Gastrocnemius medialis (tissue), 4 donors: ENCODE measurements around the gene CPNE7. TPM values are rescaled to one million over a fixed set of nuclear protein-coding genes. Genes with fewer than 3 reads are reported as not detected.

ENCODE experiments used
- ATAC-seq, 2 donors: fragments of 150-250 bp; one replicate each; pipeline ENCODE4 v1.9.1; 2016
- DNase-seq, 2 donors: peaks; one replicate each; pipeline ENCODE4 v3.0.0-alpha.2; 2019
- H3K27ac ChIP-seq, 4 donors: fragments of 200-600 bp; sonication (generic); 1 replicate in 1 of 4; 2 replicates in 3 of 4; pipeline ENCODE4 v1.5.1; 2016 to 2018; ENCODE audit warnings: mild to moderate bottlenecking in 2 of 4, moderate library complexity in 1 of 4
- H3K27me3 ChIP-seq, 3 donors: fragments of 200-600 bp; sonication (generic) in 2 of 3; 1 replicate in 1 of 3; 2 replicates in 2 of 3; pipeline versions ENCODE4 v1.5.1 to v1.6.0; 2016 to 2019; ENCODE audit warnings: mild to moderate bottlenecking in 1 of 3, moderate library complexity in 1 of 3
- H3K36me3 ChIP-seq, 2 donors: fragments of 200-600 bp; sonication (generic) in 1 of 2; one replicate each; pipeline ENCODE4 v1.5.1; 2017 to 2018
- H3K4me1 ChIP-seq, 2 donors: fragments of 200-600 bp; sonication (generic) in 1 of 2; one replicate each; pipeline ENCODE4 v1.5.1; 2016 to 2017; ENCODE audit warnings: mild to moderate bottlenecking in 2 of 2
- H3K4me3 ChIP-seq, 4 donors: fragments of 200-600 bp; sonication (generic) in 3 of 4; 1 replicate in 1 of 4; 2 replicates in 3 of 4; pipeline ENCODE4 v1.5.1; 2016 to 2019; ENCODE audit warnings: mild to moderate bottlenecking in 2 of 4
- H3K9me3 ChIP-seq, 3 donors: fragments of 200-600 bp; sonication (generic) in 2 of 3; 1 replicate in 1 of 3; 2 replicates in 2 of 3; pipeline ENCODE4 v1.5.1; 2016 to 2019
- CTCF ChIP-seq, 5 experiments: fragments of 450-650 bp in 3 of 5; fragments of 200-600 bp in 2 of 5; sonication (generic) in 2 of 5; IDR thresholded peaks in 4 of 5; conservative IDR thresholded peaks in 1 of 5; 1 replicate in 4 of 5; 2 replicates in 1 of 5; pipeline ENCODE4 v1.5.1; 2016 to 2019; ENCODE audit warnings: antibody characterized with exemption in 5 of 5, mild to moderate bottlenecking in 3 of 5, moderate library complexity in 3 of 5
- POLR2A ChIP-seq, 2 donors: fragments of 450-650 bp; IDR thresholded peaks; one replicate each; pipeline ENCODE4 v1.6.1; 2017; ENCODE audit warnings: antibody characterized with exemption in 2 of 2, mild to moderate bottlenecking in 2 of 2, moderate library complexity in 2 of 2
- in situ Hi-C, 4 donors: fragments of 200-750 bp; cut with MboI; loops; one replicate each; pipeline versions ENCODE4 v1.15.0 to v1.8.0; 2017; ENCODE audit warnings: low sequenced_read_pairs in 4 of 4
- intact Hi-C: fragments of 100-400 bp; cut with DNase I; formaldehyde crosslinking; loops from one replicate; pipeline ENCODE4 v1.15.1; 2023; ENCODE audit warnings: low total_unique reads
- total RNA-seq, 4 donors: library from RNA; depleted of rRNA; stranded (reverse); fragments of >200 nt; gene quantifications; one replicate each; pipeline versions ENCODE4 v1.1.0 to v1.2.3, GENCODE V29; 2016

CPNE7 gene
- total RNA-seq, 4 donors from 2014 or later = not detected

DNA sequence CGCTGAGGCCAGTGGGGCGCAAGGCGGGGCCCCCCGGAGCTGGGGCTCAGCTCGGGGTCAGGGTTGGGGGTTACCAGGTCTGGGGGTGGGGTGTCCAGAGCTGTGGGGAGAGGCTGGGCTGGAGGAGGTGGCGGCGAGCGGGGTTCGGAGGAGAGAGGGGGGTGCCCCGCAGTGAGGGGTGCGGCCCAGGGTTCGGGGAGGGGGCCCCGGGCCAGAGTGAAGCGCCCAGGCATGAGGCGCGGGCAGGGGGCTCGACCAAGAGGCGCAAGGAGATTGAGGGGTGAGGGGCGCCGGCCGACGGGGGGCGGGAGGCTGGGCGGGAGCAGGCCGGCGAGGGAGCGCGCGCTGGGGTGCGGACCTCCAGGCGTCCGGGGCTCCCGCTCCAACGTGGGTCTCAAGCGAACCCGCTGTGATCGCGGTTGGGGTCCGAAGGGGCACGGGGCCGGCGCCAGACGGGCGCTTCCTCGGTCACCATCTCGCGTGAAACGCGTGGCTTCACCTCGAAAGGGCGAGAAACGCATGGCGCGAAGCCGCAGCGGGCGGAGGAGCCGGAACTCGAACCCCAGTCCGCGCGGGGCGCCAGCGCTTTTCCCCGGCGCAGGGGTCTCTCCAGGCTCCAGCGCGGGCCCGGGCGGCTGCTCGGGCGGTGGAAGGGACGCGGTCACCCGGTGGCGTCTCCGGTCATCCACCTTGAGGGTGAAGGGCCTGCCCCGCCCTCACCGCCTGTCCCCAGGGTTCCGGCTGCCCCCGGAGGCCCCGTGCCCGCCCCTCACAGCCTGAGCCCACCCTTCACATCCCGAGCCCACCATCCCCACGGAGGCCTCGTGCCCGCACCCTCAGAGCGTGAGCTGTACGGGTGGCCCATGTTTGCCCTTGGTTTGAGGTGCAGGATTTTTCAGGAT is 846 bp downstream of the CPNE7 start:
- no peak overlapping the region for H3K27ac ChIP-seq
- H3K27me3 ChIP-seq = peaks cover 42 to 56% (median 45%) of the 10 kb centered on the region in 3 donors
- DNase-seq (no peak), ATAC-seq (no peak)
- no peaks in the 10 kb centered on the region for H3K9me3 ChIP-seq
- no peak overlapping the region for H3K4me3 ChIP-seq
- in situ Hi-C loops (no loop called here), intact Hi-C loops (no loop called here)
- H3K4me1 ChIP-seq = peaks cover 0 to 3% of the 10 kb centered on the region in 2 donors
- H3K36me3 ChIP-seq = no peaks in the 10 kb centered on the region
- TF ChIP-seq POLR2A (IDR thresholded peaks at IDR 0.05) (no peak), CTCF (IDR thresholded peaks at IDR 0.05 in 4 of 5, conservative IDR thresholded peaks at IDR 0.05 in 1 of 5) (no peak)

GRCh38 chr16:89577055-89577759 is 1.6 kb downstream of the CPNE7 start:
- in situ Hi-C loops (no loop called here), intact Hi-C loops (no loop called here)
- no peak for TF ChIP-seq POLR2A (IDR thresholded peaks at IDR 0.05)
- TF ChIP-seq CTCF (IDR thresholded peaks at IDR 0.05 in 4 of 5, conservative IDR thresholded peaks at IDR 0.05 in 1 of 5) = no peak
- H3K4me1 ChIP-seq = peaks cover 0 to 3% of the 10 kb centered on the region in 2 donors
- H3K27ac ChIP-seq = no peak overlapping the region
- H3K9me3 ChIP-seq = no peaks in the 10 kb centered on the region
- H3K36me3 ChIP-seq = no peaks in the 10 kb centered on the region
- H3K4me3 ChIP-seq = no peak overlapping the region
- H3K27me3 ChIP-seq = peaks cover 41 to 52% (median 45%) of the 10 kb centered on the region in 3 donors
- no peak for DNase-seq
- ATAC-seq = no peak

DNA sequence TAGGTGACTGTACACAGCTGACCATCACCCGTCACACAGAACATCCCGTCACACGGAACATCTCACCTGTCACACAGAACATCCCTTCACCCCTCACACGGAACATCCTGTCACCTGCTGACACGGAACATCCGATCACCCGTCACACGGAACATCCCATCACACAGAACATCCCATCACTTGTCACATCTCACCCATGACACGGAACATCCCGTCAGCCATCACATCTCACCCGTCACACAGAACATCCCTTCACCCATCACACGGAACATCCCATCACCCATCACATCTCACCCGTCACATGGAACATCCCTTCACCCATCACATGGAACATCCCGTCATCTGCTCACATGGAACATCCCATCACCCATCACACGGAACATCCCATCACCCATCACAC is 3.8 kb downstream of the CPNE7 start:
- no peak for TF ChIP-seq POLR2A (IDR thresholded peaks at IDR 0.05)
- ATAC-seq (no peak), DNase-seq (no peak)
- no peaks in the 10 kb centered on the region for H3K36me3 ChIP-seq
- H3K27ac ChIP-seq = no peak overlapping the region
- no peaks in the 10 kb centered on the region for H3K9me3 ChIP-seq
- H3K4me1 ChIP-seq = peaks cover 0 to 3% of the 10 kb centered on the region in 2 donors
- intact Hi-C loops = no loop called here
- in situ Hi-C loops = no loop called here
- peaks cover 25 to 39% (median 32%) of the 10 kb centered on the region in 3 donors for H3K27me3 ChIP-seq
- no peak overlapping the region for H3K4me3 ChIP-seq

DNA sequence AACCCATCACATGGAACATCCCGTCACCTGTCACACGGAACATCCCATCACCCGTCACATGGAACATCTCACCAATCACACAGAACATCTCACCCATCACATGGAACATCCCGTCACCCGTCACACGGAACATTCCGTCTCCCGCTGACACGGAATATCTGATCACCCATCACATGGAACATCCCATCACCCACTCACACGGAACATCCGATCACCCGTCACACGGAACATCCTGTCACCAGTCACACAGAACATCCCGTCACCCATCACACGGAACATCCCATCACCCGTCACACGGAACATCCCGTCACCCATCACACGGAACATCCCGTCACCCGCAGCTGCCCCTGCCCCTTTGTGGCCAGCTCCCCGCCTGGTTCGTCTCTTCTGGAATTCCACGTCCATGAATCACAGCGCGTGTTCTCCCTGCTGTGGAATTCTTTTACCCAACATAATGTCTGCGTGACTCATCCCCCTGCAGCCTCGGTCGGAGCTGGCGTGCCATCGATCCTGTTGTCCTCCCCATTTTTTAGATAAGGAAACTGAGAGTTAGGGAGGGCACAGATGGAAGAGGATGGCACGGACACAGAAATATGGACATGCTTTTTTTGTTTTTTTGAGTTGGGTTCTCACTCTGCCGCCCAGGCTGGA is 5.6 kb downstream of the CPNE7 start:
- DNase-seq = no peak
- no peak overlapping the region for H3K4me3 ChIP-seq
- in situ Hi-C loops = no loop called here
- no peaks in the 10 kb centered on the region for H3K4me1 ChIP-seq
- peaks cover 13 to 24% (median 17%) of the 10 kb centered on the region in 3 donors for H3K27me3 ChIP-seq
- no peak for TF ChIP-seq CTCF (IDR thresholded peaks at IDR 0.05 in 4 of 5, conservative IDR thresholded peaks at IDR 0.05 in 1 of 5)
- TF ChIP-seq POLR2A (IDR thresholded peaks at IDR 0.05) = no peak
- intact Hi-C loops = no loop called here
- no peaks in the 10 kb centered on the region for H3K36me3 ChIP-seq
- H3K27ac ChIP-seq = no peak overlapping the region
- no peaks in the 10 kb centered on the region for H3K9me3 ChIP-seq
- ATAC-seq = no peak
